ENCODE results near the gene HNRNPDL. TPM values are rescaled to one million over a fixed set of nuclear protein-coding genes. Genes with fewer than 3 reads are reported as not detected.

HNRNPDL gene
- total and polyA plus RNA-seq, 2 of the 13 experiments (the other 11 are each of a cell fraction or from before 2014, with no cell fraction given): 167 to 414 TPM

DNA sequence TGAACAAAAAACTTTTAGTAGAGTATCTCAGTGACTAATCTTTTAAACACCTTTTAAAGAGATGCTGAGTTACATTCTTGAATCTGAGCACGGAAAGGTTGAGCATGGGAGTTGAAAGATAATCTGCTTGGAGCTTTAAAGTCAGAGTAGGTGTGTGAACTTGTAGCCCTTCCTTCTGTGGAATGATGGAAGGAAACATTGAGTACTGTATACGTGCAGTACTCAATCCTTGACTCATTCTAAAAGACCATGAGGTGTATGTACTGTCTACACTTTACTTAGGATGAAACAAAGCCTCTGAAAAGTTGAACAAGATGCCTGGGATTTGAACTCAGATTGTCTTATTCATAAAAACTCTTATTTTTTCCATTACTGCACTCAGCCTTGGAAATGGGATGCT, 3.5 kb upstream of the HNRNPDL start (continued):
- TF ChIP-seq ZBTB8A (CRISPR knock-in tag; IDR thresholded peaks at IDR 0.05; ENCODE audit: borderline replicate concordance, low read depth) (no peak), NFATC3 (CRISPR knock-in tag; IDR thresholded peaks at IDR 0.05) (no peak), ZMYM3 (CRISPR knock-in tag; IDR thresholded peaks at IDR 0.05) (no peak), HOXA7 (CRISPR knock-in tag; IDR thresholded peaks at IDR 0.05) (no peak), ZNF33A (CRISPR knock-in tag; IDR thresholded peaks at IDR 0.05; ENCODE audit: borderline replicate concordance) (no peak), MEIS2 (CRISPR knock-in tag; IDR thresholded peaks at IDR 0.05) (no peak), MAFF (IDR thresholded peaks at IDR 0.05; ENCODE audit: low read depth, low read length) (no peak)

DNA sequence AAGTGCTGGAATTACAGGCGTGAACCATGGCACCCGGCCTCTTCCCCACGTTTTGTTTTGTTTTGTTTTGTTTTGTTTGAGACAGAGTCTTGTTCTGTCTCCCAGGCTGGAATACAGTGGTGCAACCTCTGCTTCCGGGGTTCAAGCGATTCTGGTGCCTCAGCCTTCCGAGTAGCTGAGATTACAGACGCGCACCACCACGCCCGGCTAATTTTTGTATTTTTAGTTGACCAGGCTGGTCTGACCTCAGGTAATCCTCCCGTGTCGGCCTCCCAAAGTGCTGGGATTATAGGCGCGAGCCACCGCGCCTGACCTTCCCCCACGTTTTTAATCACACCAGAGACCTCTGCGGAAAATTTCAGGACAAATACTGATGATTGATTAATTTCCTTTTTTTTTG, 2.3 kb upstream of the HNRNPDL start:
- in situ Hi-C loops (cut with HindIII; ENCODE audit: extremely low pct_ligation_motif_present, low pct_unique_long_range_greater_than_20kb): no loop called here
- Histone ChIP-seq H3K79me2 (ENCODE audit: insufficient read depth, low read length) (peaks cover 86% of the 10 kb centered on the region), H4K20me1 (ENCODE audit: insufficient read depth, low read length) (peaks cover 23% of the 10 kb centered on the region), H3K9me3 (ENCODE audit: low read length) (no peaks in the 10 kb centered on the region), H3K27ac (ENCODE audit: extremely low read length, insufficient read depth, low read length) (no peak overlapping the region), H2AFZ (ENCODE audit: low read length) (no peak overlapping the region), H3K4me1 (ENCODE audit: insufficient read depth, low read length) (peaks cover 64% of the 10 kb centered on the region), H3K9ac (ENCODE audit: insufficient read depth, low read depth, low read length) (peak overlapping the region; percentile 20; the same call in 1 of the 2 replicates), H3K36me3 (replicated peaks in 1 of 2; ENCODE audit: control insufficient read depth in 1 of 2, insufficient read depth in 2 of 2, low read length in 2 of 2) (peaks cover 0 to 6% of the 10 kb centered on the region in 2 experiments; a peak in 3 of 5 replicates), H3K27me3 (ENCODE audit: control insufficient read depth in 1 of 2, insufficient read depth in 2 of 2, low read length in 2 of 2) (no peaks in the 10 kb centered on the region; a peak in 1 of 5 replicates), H3K4me2 (ENCODE audit: low read depth, low read length) (peak overlapping the region; percentile 55), H3K4me3 (replicated peaks in 1 of 3; ENCODE audit: insufficient read depth in 1 of 3, low read depth in 2 of 3, low read length in 3 of 3) (peak overlapping the region in 1 of 3 experiments; percentile 10; a peak in 1 of 6 replicates)
- 81% methylated on average over 18 of the region's 18 CpGs for WGBS (ENCODE audit: low lambda C conversion rate)
- intact Hi-C loops (cut with micrococcal nuclease; ENCODE audit: unreplicated experiment): loop anchor here (10.0 kb wide), 1 partner anchor 148 kb away; no protein-coding TSS in a partner anchor
- ChIA-PET POLR2A (no interaction called here), CTCF (ENCODE audit: low intra/inter-chr PET ratio, low total read pairs) (no interaction called here)
- TF ChIP-seq ZNF329 (CRISPR knock-in tag; IDR thresholded peaks at IDR 0.05; ENCODE audit: low read depth): no peak
- TF ChIP-seq MXI1 (IDR thresholded peaks at IDR 0.05; ENCODE audit: borderline replicate concordance, low read depth, low read length): no peak
- TF ChIP-seq, protein P1, sequence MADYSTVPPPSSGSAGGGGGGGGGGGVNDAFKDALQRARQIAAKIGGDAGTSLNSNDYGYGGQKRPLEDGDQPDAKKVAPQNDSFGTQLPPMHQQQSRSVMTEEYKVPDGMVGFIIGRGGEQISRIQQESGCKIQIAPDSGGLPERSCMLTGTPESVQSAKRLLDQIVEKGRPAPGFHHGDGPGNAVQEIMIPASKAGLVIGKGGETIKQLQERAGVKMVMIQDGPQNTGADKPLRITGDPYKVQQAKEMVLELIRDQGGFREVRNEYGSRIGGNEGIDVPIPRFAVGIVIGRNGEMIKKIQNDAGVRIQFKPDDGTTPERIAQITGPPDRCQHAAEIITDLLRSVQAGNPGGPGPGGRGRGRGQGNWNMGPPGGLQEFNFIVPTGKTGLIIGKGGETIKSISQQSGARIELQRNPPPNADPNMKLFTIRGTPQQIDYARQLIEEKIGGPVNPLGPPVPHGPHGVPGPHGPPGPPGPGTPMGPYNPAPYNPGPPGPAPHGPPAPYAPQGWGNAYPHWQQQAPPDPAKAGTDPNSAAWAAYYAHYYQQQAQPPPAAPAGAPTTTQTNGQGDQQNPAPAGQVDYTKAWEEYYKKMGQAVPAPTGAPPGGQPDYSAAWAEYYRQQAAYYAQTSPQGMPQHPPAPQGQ (CRISPR knock-in tag; IDR thresholded peaks at IDR 0.05; ENCODE audit: borderline replicate concordance): no peak
- no peak for TF ChIP-seq RXRB (CRISPR knock-in tag; IDR thresholded peaks at IDR 0.05; ENCODE audit: borderline replicate concordance)
- no peak for TF ChIP-seq ZNF609 (CRISPR knock-in tag; IDR thresholded peaks at IDR 0.05; ENCODE audit: borderline replicate concordance)
- TF ChIP-seq NFYC (CRISPR knock-in tag; IDR thresholded peaks at IDR 0.05): no peak
- no peak for TF ChIP-seq ZSCAN12 (CRISPR knock-in tag; IDR thresholded peaks at IDR 0.05)
- no peak for TF ChIP-seq CBX2 (IDR thresholded peaks at IDR 0.05; ENCODE audit: low read depth, low read length)
- TF ChIP-seq CBX2 (CRISPR knock-in tag; IDR thresholded peaks at IDR 0.05; ENCODE audit: low read depth): no peak
- DNase-seq (ENCODE audit: low spot score): no peak
- no peak for ATAC-seq
- BruUV-seq (replicated peaks): no TSS peak
- FAIRE-seq: no peak
